Adipocyte (in vitro differentiated cells): ENCODE data around the gene NDUFS8.

ENCODE experiments used
- DNase-seq: peaks from one replicate; pipeline ENCODE4 v3.0.0-alpha.2; 2015; ENCODE audit warnings: low read depth
- H3K27me3 ChIP-seq: replicated peaks from 2 replicates; pipeline ENCODE4 v1.7.0; 2013; ENCODE audit warnings: mild to moderate bottlenecking, low read length, moderate library complexity; ENCODE audit not compliant: control insufficient read depth, insufficient read depth
- H3K36me3 ChIP-seq: 2 replicates; pipeline ENCODE4 v1.7.0; 2013; ENCODE audit warnings: low read length, mild to moderate bottlenecking, moderate library complexity; ENCODE audit not compliant: control insufficient read depth, insufficient read depth, severe bottlenecking
- H3K4me1 ChIP-seq: 2 replicates; pipeline ENCODE4 v1.7.0; 2013; ENCODE audit warnings: mild to moderate bottlenecking, low read length, moderate library complexity; ENCODE audit not compliant: control insufficient read depth, insufficient read depth
- H3K4me3 ChIP-seq: 2 replicates; pipeline ENCODE4 v1.7.0; 2013; ENCODE audit warnings: mild to moderate bottlenecking, low read length, moderate library complexity
- H3K9ac ChIP-seq: 2 replicates; pipeline ENCODE4 v1.7.0; 2013; ENCODE audit warnings: mild to moderate bottlenecking, low read length, moderate library complexity
- H3K9me3 ChIP-seq: 2 replicates; pipeline ENCODE4 v1.7.0; 2013; ENCODE audit warnings: mild to moderate bottlenecking, low read length, moderate library complexity; ENCODE audit not compliant: control insufficient read depth

The NDUFS8 gene

DNA sequence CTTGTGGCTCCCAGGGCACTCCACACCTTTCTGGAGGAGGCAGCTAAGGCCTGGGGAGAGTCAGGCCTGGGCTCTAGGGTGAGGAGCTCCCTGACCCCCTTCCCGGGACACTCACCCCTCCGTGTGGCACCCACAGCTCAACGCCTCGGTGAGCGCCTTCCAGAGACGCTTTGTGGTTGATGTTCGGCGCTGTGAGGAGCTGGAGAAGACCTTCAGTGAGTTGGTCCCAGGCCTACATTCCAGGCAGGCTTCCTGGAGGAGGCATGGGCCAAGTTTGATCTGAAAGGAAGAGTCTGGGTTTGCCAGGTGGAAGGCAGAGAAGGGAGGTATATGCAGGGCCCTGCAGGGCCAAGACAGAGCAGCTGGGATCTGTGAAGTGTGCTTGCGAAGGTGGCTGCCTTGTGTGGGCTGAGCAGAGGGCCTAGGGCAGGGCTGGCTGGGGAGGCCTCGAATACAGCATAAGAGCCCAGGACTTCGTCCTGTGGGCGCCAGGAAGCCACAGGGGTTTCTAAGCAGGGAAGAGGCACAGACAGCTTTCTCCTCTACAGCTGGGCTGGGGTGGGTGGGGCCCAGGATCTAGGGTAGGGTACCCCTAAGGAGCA lies 11.2 kb downstream of the NDUFS8 start:
- H3K4me1 ChIP-seq: peaks cover 37% of the 10 kb centered on the region
- no peaks in the 10 kb centered on the region for H3K27me3 ChIP-seq
- DNase-seq: no peak
- no peak overlapping the region for H3K9ac ChIP-seq
- H3K36me3 ChIP-seq: peaks cover 14% of the 10 kb centered on the region
- no peaks in the 10 kb centered on the region for H3K9me3 ChIP-seq
- no peak overlapping the region for H3K4me3 ChIP-seq

DNA sequence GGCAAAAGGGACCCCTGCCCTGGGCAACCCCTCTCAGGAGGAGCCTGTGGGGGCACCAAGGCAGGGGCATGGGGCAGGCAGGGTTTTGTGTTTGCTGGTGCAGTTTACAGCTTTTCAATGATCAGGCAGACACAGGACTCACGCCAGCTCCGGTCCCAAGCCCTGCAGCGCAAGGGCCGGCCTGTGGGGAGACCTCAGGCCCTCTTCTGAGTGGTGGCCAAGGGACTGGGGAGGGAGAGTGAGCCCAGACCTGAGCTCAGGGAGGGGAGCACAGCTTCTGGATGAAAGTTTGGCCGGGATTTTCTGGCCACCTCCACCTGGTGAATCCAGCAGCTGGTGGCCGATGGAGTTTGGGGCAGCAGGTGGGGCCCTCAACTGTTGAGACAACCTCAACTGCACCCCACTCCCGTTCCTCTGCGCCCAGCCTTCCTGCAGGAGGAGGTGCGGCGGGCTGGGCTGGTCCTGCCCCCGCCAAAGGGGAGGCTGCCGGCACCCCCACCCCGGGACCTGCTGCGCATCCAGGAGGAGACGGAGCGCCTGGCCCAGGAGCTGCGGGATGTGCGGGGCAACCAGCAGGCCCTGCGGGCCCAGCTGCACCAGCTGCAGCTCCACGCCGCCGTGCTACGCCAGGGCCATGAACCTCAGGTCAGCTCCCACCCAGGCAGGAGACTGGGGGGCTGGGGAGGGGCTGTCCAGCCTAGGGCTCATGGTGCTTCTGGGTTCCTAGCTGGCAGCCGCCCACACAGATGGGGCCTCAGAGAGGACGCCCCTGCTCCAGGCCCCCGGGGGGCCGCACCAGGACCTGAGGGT lies 11.9 kb downstream of the NDUFS8 start:
- Histone ChIP-seq H3K9me3 (no peaks in the 10 kb centered on the region), H3K4me1 (peaks cover 37% of the 10 kb centered on the region), H3K36me3 (peaks cover 14% of the 10 kb centered on the region), H3K27me3 (no peaks in the 10 kb centered on the region), H3K4me3 (no peak overlapping the region), H3K9ac (peak overlapping the region; percentile 67)
- DNase-seq: no peak

DNA sequence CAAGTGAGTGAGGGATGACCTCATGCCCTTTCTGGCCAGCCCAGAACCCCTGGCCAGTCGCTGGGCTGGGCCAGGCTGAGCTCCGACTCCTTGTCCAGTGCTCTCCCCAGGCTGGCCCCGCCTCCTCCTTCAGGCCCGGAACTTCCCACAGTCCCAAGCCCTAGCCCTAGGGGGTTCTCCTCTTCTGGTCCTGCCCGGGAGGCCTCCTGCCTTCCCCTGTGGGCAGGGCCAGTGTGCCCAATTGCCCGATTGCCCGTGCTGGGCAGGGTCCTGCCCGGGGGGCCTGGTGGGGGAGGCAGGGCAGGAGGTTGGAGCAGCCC lies 12.5 kb downstream of the NDUFS8 start:
- no peaks in the 10 kb centered on the region for H3K9me3 ChIP-seq
- DNase-seq: no peak
- peaks cover 16% of the 10 kb centered on the region for H3K36me3 ChIP-seq
- peak overlapping the region; percentile 67 for H3K9ac ChIP-seq
- H3K27me3 ChIP-seq: no peaks in the 10 kb centered on the region
- H3K4me1 ChIP-seq: peaks cover 33% of the 10 kb centered on the region
- no peak overlapping the region for H3K4me3 ChIP-seq

DNA sequence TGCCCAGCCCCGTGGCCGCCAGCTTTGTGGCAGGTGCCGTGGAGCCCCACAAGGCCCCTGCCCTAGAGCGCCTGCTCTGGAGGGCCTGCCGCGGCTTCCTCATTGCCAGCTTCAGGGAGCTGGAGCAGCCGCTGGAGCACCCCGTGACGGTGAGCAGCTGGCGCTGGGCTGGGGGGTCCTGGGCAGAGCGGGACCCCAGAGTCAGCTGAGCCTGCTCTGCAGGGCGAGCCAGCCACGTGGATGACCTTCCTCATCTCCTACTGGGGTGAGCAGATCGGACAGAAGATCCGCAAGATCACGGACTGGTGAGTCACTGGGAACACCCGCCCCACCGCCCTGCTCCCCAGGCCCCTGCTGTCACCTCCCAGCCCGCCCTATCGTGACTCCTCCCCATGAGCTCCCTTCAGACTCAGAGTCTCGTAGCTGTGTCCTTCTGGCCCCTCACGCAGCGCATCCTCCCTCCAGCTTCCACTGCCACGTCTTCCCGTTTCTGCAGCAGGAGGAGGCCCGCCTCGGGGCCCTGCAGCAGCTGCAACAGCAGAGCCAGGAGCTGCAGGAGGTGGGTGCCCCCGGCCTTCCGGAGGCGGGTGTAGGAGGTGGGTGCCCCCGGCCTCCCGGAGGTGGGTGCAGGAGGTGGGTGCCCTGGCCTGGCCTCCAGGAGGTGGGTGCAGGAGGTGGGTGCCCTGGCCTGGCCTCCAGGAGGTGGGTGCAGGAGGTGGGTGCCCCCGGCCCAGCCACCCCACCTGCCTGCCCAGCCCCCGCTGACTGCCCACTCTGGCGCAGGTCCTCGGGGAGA lies 13.1 kb downstream of the NDUFS8 start:
- Histone ChIP-seq H3K27me3 (no peaks in the 10 kb centered on the region), H3K9ac (peak overlapping the region; percentile 67), H3K4me3 (no peak overlapping the region), H3K4me1 (peaks cover 27% of the 10 kb centered on the region), H3K36me3 (peaks cover 19% of the 10 kb centered on the region), H3K9me3 (no peaks in the 10 kb centered on the region)
- no peak for DNase-seq

DNA sequence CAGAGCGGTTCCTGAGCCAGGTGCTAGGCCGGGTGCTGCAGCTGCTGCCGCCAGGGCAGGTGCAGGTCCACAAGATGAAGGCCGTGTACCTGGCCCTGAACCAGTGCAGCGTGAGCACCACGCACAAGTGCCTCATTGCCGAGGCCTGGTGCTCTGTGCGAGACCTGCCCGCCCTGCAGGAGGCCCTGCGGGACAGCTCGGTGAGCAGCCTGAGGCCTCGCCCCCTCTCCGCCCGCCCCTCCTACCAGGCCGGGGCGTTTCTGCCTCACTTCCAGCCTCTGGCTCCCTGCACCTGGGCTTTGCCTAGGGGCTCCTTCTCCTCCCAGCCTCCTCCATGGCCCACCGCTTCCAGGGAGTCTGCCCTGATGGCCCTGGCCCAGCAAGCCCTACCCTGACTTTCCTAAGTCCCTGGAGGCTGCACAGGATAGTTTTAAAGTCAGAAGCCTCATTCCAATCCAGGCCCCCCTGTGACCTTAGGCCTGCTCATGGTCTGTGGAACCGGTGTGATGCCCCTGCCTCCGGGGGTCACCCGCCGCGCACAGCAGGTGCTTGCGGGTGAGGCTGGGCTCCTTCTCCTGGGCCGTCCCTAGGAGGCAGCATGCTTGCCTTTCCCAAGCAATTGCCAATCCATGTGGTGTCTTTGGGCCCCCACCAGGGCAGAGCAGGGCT lies 13.8 kb downstream of the NDUFS8 start:
- DNase-seq: no peak
- peaks cover 24% of the 10 kb centered on the region for H3K4me1 ChIP-seq
- H3K9me3 ChIP-seq: no peaks in the 10 kb centered on the region
- no peaks in the 10 kb centered on the region for H3K27me3 ChIP-seq
- H3K36me3 ChIP-seq: peaks cover 24% of the 10 kb centered on the region
- H3K9ac ChIP-seq: no peak overlapping the region
- H3K4me3 ChIP-seq: no peak overlapping the region

DNA sequence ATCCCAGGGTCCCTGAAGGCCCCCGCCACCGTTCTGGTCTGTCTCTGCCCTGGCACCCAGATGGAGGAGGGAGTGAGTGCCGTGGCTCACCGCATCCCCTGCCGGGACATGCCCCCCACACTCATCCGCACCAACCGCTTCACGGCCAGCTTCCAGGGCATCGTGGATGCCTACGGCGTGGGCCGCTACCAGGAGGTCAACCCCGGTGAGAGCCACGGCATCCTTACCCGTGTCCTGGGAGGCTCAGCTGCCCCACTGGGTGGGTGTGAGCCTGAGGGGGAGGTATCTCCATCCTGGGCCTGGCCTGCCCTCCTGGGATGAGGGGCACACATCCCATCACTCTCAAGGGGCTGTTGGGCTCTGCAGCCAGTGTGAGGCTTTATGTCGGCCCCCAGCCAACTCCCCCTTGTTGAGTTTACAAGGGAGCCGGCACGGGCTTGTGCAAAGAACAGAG lies 14.4 kb downstream of the NDUFS8 start:
- Histone ChIP-seq H3K4me3 (no peak overlapping the region), H3K36me3 (peaks cover 30% of the 10 kb centered on the region), H3K9ac (no peak overlapping the region), H3K4me1 (peaks cover 19% of the 10 kb centered on the region), H3K9me3 (no peaks in the 10 kb centered on the region), H3K27me3 (no peaks in the 10 kb centered on the region)
- DNase-seq: no peak

DNA sequence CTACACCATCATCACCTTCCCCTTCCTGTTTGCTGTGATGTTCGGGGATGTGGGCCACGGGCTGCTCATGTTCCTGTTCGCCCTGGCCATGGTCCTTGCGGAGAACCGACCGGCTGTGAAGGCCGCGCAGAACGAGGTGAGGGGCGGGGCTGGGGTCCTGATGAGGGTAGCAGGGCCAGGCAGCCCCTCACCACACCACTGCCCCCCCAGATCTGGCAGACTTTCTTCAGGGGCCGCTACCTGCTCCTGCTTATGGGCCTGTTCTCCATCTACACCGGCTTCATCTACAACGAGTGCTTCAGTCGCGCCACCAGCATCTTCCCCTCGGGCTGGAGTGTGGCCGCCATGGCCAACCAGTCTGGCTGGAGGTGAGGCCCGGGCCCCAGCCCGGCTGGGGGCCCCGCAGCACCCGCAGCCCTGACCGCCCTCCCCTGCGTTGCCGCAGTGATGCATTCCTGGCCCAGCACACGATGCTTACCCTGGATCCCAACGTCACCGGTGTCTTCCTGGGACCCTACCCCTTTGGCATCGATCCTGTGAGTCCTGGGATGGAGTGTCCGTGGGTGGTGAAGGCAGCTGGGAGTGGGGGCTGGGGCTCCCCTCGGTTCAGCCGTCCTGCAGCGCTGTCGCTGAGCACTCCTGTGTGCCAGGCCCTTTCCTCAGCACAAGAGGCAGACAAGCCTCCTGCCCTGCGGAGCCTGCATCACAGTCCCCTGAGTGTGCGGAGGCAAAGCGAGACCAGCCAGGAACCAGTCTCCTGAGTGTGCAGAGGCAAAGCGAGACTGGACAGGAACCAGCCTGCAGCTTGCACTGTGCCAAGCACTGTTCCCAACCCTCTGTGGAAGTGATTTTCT lies 17.2 kb downstream of the NDUFS8 start:
- no peaks in the 10 kb centered on the region for H3K27me3 ChIP-seq
- H3K9ac ChIP-seq: no peak overlapping the region
- H3K36me3 ChIP-seq: peaks cover 53% of the 10 kb centered on the region
- no peak overlapping the region for H3K4me3 ChIP-seq
- H3K9me3 ChIP-seq: no peaks in the 10 kb centered on the region
- H3K4me1 ChIP-seq: peaks cover 8% of the 10 kb centered on the region
- no peak for DNase-seq

DNA sequence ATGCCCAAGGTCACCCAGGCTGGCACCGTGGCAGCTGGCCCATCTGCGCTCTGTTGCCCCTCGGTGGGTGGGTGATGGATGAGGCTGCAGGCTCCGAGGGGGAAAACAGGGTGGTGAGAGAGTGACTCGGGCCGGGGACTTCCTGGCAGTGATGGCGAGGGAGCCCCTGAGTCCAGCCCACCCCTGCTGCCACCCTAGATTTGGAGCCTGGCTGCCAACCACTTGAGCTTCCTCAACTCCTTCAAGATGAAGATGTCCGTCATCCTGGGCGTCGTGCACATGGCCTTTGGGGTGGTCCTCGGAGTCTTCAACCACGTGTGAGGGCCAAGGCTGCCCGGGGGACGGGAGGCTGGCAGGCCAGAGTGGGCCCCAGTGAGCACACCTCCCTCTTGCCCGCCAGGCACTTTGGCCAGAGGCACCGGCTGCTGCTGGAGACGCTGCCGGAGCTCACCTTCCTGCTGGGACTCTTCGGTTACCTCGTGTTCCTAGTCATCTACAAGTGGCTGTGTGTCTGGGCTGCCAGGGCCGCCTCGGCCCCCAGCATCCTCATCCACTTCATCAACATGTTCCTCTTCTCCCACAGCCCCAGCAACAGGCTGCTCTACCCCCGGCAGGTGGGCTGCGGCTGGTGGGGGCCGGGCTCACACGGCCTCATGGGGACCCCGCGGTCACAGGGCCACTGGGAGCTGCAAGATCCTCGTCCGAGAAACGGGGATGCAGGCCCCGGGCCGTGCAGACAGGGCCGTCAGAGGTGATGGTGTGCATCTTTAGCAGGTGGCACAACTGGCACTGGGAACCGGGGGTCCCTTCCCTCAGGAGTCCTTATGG lies 18.4 kb downstream of the NDUFS8 start:
- no peaks in the 10 kb centered on the region for H3K4me1 ChIP-seq
- no peaks in the 10 kb centered on the region for H3K27me3 ChIP-seq
- no peaks in the 10 kb centered on the region for H3K9me3 ChIP-seq
- H3K4me3 ChIP-seq: no peak overlapping the region
- peaks cover 59% of the 10 kb centered on the region for H3K36me3 ChIP-seq
- no peak for DNase-seq
- no peak overlapping the region for H3K9ac ChIP-seq

DNA sequence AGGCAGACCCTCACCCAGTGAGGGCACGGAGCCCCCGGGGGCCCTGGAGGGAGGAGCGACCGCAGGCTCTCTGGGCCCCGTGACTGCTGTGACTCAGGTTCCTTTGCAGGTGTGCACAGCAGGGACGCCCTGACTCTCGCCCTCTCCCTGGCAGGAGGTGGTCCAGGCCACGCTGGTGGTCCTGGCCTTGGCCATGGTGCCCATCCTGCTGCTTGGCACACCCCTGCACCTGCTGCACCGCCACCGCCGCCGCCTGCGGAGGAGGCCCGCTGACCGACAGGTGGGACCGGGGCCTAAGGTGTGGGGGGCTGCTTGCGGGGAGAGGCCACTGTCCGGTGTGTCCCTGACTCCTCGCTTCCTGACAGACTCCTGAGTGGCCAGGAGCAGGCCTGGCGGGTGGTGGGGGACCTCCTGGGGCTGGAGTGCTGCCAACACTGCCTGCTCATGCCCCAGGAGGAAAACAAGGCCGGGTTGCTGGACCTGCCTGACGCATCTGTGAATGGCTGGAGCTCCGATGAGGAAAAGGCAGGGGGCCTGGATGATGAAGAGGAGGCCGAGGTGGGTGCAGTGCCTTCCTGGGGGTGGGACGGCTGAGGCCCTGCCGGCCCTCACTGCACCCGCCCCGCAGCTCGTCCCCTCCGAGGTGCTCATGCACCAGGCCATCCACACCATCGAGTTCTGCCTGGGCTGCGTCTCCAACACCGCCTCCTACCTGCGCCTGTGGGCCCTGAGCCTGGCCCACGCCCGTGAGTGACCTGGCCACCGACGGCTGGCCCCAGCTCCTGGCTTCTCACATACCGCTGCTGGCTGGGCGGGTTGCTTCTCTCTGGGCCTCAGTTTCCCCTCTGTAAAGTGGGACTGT lies 19.3 kb downstream of the NDUFS8 start:
- no peaks in the 10 kb centered on the region for H3K27me3 ChIP-seq
- H3K36me3 ChIP-seq: peaks cover 55% of the 10 kb centered on the region
- H3K9me3 ChIP-seq: no peaks in the 10 kb centered on the region
- DNase-seq: no peak
- no peaks in the 10 kb centered on the region for H3K4me1 ChIP-seq
- no peak overlapping the region for H3K4me3 ChIP-seq
- no peak overlapping the region for H3K9ac ChIP-seq
